HG03460 (cell line): ENCODE results near the gene SLC16A11.
"Not testable (repeated sequence)": the region's sequence is repeated elsewhere in the genome, so short reads cannot be mapped to it uniquely, and the experiment has no call there.

ENCODE experiments used
- ATAC-seq: cut with Tn5 transposase; IDR thresholded peaks from one replicate; pipeline ENCODE4 v1.9.1; 2021; ENCODE audit not compliant: unreplicated experiment

Gene SLC16A11, protein sequence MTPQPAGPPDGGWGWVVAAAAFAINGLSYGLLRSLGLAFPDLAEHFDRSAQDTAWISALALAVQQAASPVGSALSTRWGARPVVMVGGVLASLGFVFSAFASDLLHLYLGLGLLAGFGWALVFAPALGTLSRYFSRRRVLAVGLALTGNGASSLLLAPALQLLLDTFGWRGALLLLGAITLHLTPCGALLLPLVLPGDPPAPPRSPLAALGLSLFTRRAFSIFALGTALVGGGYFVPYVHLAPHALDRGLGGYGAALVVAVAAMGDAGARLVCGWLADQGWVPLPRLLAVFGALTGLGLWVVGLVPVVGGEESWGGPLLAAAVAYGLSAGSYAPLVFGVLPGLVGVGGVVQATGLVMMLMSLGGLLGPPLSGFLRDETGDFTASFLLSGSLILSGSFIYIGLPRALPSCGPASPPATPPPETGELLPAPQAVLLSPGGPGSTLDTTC

DNA sequence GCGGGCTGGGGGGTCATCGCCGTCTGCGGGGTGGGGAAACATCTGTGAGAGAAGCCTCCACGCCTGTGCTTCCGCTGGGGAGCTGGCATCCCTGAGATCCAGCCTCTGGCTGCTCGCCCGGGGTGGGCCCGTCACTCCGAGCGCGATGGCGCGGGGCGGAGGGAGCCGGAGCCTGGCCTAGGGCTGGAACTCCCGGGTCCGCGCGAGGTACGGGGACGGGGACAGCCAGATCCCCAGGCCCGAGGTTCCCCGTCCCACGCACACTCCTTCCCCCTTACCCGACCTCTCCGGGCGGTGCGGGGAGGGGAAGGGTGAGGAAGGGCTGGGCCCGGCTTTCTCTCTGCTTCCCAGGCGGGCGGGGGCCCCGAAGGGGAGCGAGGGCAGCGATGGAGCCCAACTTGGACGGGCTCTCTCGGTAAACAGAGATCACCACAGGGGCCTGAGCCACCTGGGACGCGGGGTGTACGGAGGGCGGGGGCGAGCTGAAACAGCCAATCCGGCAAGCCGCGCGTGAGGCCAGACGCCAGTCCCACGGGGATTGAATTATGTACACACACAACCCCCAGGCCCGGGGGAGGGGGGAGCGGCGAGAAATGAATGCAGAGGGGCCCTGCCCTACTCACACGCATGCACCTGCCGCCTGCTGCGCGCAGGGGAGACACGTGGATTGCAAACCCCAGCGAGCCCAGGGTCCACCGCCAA lies at the start of gene SLC16A11:
TSS of gene SLC16A11 (minus strand) at position 596 of the 702 bp plus-strand sequence. CDS start at position 17, 579 bp downstream.
- no peak for ATAC-seq

DNA sequence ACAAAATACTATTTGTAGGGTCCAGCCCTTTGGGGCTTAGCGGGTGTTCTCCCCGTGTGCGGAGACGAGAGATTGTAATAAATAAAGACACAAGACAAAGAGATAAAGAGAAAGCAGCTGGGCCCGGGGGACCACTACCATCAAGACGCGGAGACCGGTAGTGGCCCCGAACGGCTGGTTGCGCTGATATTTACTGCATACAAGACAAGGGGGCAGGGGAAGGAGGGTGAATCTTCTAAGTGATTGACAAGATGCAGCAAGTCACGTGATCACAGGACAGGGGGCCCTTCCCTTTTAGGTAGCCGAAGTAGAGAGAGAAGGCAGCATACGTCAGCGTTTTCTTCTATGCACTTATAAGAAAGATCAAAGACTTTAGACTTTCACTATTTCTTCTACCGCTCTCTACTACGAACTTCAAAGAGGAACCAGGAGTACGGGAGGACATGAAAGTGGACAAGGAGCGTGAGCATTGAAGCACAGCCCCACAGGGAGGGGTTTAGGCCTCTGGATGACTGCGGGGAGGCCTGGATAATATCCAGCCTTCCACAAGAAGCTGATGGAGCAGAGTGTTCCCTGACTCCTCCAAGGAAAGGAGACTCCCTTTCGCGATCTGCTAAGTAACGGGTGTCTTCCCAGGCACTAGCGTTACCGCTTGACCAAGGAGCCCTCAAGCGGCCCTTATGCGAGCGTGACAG lies 47.6 kb upstream of the SLC16A11 start:
- not testable (repeated sequence) for ATAC-seq

GRCh38 chr17:7089570-7089969 lies 45.7 kb upstream of the SLC16A11 start:
- not testable (repeated sequence) for ATAC-seq

DNA sequence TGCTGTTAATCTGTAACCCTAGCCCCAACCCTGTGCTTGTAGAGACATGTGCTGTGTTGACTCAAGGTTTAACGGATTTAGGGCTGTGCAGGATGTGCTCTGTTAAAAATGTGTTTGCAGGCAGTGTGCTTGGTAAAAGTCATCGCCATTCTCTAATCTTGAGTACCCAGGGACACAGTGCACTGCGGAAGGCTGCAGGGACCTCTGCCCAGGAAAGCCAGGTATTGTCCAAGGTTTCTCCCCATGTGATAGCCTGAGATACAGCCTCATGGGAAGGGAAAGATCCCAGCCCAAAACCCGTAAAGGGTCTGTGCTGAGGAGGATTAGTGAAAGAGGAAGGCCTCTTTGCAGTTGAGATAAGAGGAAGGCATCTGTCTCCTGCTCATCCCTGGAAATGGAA lies 44.5 kb upstream of the SLC16A11 start:
- not testable (repeated sequence) for ATAC-seq

DNA sequence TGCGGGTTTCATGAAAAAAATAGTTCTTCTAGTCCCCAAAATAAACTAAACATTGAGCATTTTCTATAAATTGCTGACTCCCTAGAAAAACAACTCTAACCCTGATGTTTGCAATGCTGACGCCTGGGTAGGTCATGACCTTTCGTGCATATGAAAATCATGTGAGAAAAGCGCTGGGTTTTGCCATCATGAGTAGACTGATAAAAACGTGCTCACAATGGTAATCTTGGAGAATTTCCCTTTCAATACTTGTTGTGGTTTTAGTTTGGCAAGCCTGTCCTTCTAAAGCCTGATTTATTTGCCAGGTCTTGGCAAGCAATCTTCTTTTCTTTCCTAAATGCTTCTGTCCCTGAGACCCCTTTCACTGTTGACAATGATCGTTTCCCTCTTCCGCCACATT lies 40.2 kb upstream of the SLC16A11 start:
- no peak for ATAC-seq

GRCh38 chr17:7083592-7083991 lies 39.7 kb upstream of the SLC16A11 start:
- ATAC-seq: no peak

GRCh38 chr17:7081341-7082062 lies 37.6 kb upstream of the SLC16A11 start:
- ATAC-seq: no peak

DNA sequence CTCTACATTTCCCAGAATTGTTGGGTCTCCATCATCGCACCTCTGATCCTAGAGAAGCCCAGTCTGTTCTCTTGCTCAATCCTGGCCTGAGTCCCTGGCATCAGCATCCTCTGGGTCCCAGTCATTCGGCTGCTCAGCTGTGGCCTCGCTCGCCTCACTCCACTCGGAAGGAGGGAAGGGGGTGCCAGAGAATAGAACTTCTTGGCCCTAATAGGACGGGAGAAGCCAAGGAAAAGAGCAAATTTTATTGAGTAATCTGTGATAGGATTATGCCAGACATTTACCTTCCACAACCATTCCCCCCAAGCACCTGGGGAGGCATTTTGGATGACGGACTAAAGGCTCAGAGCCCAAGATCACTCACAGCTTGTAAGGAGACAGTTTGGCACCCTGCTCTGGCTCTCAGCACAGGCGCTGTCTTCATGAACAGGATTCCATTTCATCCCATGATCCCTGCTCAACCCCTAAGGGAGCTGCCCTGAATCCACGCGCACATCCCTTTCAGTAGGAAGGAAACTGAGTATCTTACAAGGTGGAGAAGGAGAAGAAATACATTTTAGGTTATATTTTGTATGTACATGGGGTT lies 36.7 kb upstream of the SLC16A11 start:
- ATAC-seq: no peak

DNA sequence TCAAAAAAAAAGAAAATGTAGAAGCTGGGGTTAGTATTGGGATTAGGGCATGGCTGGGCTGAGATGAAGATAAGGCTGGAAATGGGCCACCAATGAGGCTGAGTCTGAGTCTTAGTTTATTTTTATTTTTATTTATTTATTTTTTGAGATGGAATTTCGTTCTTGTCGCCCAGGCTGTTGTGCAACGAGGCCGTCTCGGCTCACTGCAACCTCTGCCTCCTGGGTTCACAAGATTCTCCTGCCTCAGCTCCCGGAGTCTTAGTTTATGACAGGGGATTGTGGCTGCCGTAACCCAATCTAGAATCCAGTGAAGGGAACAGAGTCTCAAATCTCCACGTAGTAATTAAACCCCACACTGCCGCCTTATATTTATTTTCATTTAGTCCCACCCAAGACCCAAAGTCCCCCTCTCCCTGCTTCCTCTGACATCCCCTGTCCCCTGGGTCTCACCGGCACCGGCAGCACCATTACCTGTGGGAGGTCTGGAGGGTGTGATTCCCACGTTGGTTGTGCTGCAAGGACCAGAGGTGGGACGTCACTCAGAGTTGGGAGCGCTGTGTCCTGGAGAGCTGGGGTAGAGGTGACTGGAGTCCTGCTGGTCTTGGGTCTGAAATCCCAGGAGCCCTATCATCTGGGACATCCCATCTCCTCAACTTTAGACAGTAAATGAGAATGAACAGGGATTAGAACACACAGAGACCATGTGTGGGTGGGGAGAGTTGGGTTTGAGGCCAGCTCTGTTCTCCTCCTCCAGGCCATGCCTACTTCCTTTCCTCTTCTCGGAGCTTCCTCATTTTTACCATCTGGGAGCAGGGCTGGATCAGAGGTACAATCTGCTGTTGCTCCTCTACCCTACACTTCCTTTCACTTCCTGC lies 35.9 kb upstream of the SLC16A11 start, which contains the start of gene CLEC10A:
TSS of gene CLEC10A (minus strand) at position 671 of the 875 bp plus-strand sequence. CDS start 1,439 bp downstream, outside the sequence.
- no peak for ATAC-seq

- no peak for ATAC-seq
Observed at GRCh38 chr17:7078711-7079110, 34.8 kb upstream of the SLC16A11 start.

GRCh38 chr17:7077911-7078546 lies 34.1 kb upstream of the SLC16A11 start:
- no peak for ATAC-seq

DNA sequence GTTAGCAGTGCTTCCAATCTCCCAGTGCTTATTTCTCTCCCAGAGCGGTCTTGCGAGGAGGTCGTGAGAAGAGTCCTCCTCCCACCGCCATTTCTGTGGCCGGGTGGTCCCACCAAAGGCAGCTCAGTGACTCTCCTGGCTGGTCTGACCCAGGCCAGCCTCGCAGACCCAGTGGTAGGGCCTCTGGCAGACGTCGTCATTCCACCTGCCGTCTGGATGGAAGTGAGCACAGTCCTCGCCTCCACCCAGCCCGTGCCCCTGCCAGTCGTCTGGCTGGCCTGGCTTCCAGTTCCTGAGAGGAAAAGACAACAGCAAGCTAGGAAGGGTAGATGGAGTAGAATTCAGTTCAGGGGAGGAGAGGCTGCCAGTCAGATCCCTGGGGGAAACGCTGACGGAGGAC lies 31.0 kb upstream of the SLC16A11 start:
- ATAC-seq: no peak

GRCh38 chr17:7072406-7072805 lies 28.5 kb upstream of the SLC16A11 start:
- no peak for ATAC-seq

- no peak for ATAC-seq
Observed at GRCh38 chr17:7070712-7071111, 26.8 kb upstream of the SLC16A11 start.

GRCh38 chr17:7068268-7068667 lies 24.4 kb upstream of the SLC16A11 start:
- no peak for ATAC-seq

DNA sequence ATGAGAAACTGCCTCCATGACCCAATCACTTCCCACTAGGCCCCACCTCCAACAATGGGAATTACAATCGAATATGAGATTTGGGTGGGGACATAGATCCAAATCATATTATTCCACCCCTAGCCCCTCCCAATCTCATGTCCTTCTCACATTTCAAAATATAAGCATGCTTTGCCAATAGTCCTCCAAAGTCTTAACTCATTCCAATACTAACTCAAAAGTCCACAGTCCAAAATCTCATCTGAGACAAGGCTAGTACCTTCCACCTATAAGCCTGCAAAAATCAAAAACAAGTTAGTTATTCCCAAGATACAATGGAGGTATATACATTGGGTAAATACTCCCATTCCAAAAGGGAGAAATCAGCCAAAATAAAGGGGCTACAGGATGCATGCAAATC lies 23.3 kb upstream of the SLC16A11 start:
- no peak for ATAC-seq

DNA sequence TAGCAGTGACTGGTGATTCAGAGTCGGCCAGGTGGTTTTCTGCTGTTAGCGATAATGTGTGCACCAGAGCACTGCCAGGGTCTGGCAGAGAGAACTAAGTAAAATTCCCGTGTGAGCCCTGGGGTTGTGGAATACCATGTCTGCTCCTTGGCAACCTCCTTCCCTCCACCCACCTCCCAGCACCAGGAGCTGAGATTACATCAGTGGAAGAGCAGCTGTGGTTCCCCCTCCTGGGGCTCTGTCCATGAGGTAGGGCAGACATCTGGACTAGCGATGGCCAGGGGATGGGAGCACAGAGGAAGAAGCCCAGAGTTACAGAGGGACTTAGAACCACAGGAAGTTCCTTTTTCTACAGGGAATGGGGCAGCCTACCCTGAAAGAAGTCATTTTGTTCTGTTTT lies 20.4 kb upstream of the SLC16A11 start:
- no peak for ATAC-seq

GRCh38 chr17:7063518-7064094 lies 19.7 kb upstream of the SLC16A11 start:
- no peak for ATAC-seq
